Umbilical cord (tissue), 2 donors: ENCODE results near the gene WIPF2. TPM values are rescaled to one million over a fixed set of nuclear protein-coding genes. Genes with fewer than 3 reads are reported as not detected.
A peak's percentile ranks its signal among the peaks of the same experiment; 100 is the strongest.
"Not testable (repeated sequence)": the region's sequence is repeated elsewhere in the genome, so short reads cannot be mapped to it uniquely, and the experiment has no call there.

Experiments
- DNase-seq: peaks from one replicate; pipeline ENCODE4 v3.0.0-alpha.2; 2015; ENCODE audit warnings: low spot score
- total RNA-seq: library from RNA; depleted of rRNA; stranded (reverse); fragments of >200 nt; gene quantifications from one replicate; pipeline ENCODE4 v1.2.3, GENCODE V29; 2014; ENCODE audit warnings: low replicate concordance; ENCODE audit not compliant: insufficient read depth

The WIPF2 gene
- total RNA-seq, 1 donor from 2014 or later, result 7.0 TPM

GRCh38 chr17:40191237-40192208, 27.6 kb upstream of the WIPF2 start:
- DNase-seq, result peak; percentile 75

GRCh38 chr17:40192961-40193360, 26.1 kb upstream of the WIPF2 start:
- no peak for DNase-seq

GRCh38 chr17:40194821-40195220, 24.3 kb upstream of the WIPF2 start:
- DNase-seq, result no peak

GRCh38 chr17:40197550-40197949, 21.6 kb upstream of the WIPF2 start:
- no peak for DNase-seq

- DNase-seq, result not testable (repeated sequence)
Observed at GRCh38 chr17:40197965-40198456, 21.1 kb upstream of the WIPF2 start.

GRCh38 chr17:40198576-40198975, 20.5 kb upstream of the WIPF2 start:
- DNase-seq, result no peak

GRCh38 chr17:40203131-40203530, 16.0 kb upstream of the WIPF2 start:
- no peak for DNase-seq

- not testable (repeated sequence) for DNase-seq
Observed at GRCh38 chr17:40206193-40206592, 12.9 kb upstream of the WIPF2 start.

GRCh38 chr17:40209404-40210093, 9.6 kb upstream of the WIPF2 start:
- DNase-seq, result peak; percentile 38

- DNase-seq, result not testable (repeated sequence)
Observed at GRCh38 chr17:40213914-40214313, 5.2 kb upstream of the WIPF2 start.

- DNase-seq, result no peak
Observed at GRCh38 chr17:40218006-40218739, 931 bp upstream of the WIPF2 start.

- peak; percentile 81 for DNase-seq
Observed at GRCh38 chr17:40219594-40220338, 662 bp downstream of the WIPF2 start.

- DNase-seq, result peak; percentile 89
Observed at GRCh38 chr17:40224718-40225550, 5.8 kb downstream of the WIPF2 start.

- not testable (repeated sequence) for DNase-seq
Observed at GRCh38 chr17:40229146-40229545, 10.0 kb downstream of the WIPF2 start.

- DNase-seq, result no peak
Observed at GRCh38 chr17:40230670-40231069, 11.6 kb downstream of the WIPF2 start.

- DNase-seq, result not testable (repeated sequence)
Observed at GRCh38 chr17:40231928-40232327, 12.8 kb downstream of the WIPF2 start.

GRCh38 chr17:40241252-40241834, 22.2 kb downstream of the WIPF2 start:
- peak; percentile 74 for DNase-seq

GRCh38 chr17:40242774-40243173, 23.7 kb downstream of the WIPF2 start:
- DNase-seq, result no peak

- DNase-seq, result no peak
Observed at GRCh38 chr17:40243761-40244160, 24.7 kb downstream of the WIPF2 start.

GRCh38 chr17:40244255-40244654, 25.2 kb downstream of the WIPF2 start:
- DNase-seq, result no peak
